IMR-90 (cell line): ENCODE results near the gene SLC35G6. TPM values are rescaled to one million over a fixed set of nuclear protein-coding genes. Genes with fewer than 3 reads are reported as not detected.

Source experiments
- ATAC-seq: fragments of 200-7000 bp; cut with Tn5 transposase; 2 replicates; pipeline ENCODE4 v1.9.1; 2020; ENCODE audit warnings: low read depth, mild to moderate bottlenecking, moderate library complexity
- BruUV-seq: library from RNA; stranded (reverse); fragments of 400-500 nt; replicated peaks from 2 replicates; lab custom pipeline; 2021; lab: Mats Ljungman, UMichigan
- CTCF ChIA-PET: fragments of 300-600 bp; formaldehyde crosslinking; extraction: SDS; loops from one replicate; lab custom pipeline; 2021; ENCODE audit warnings: antibody characterized with exemption; lab: Yijun Ruan, JAX
- POLR2A ChIA-PET: fragments of 300-600 bp; sonication (Branson Sonifier 250); formaldehyde crosslinking; loops from one replicate; lab custom pipeline; 2022; ENCODE audit warnings: antibody characterized with exemption; ENCODE audit not compliant: unreplicated experiment; lab: Charles Lee
- DNase-seq: peaks from one replicate; pipeline ENCODE4 v3.0.0; 2013
- H2AFZ ChIP-seq: replicated peaks from 2 replicates; pipeline ENCODE3; 2013; ENCODE audit warnings: low read length, mild to moderate bottlenecking; ENCODE audit not compliant: poor library complexity
- H2AK5ac ChIP-seq: 2 replicates; pipeline ENCODE4 v1.6.1; 2013; ENCODE audit warnings: low read depth, low read length, inconsistent platforms
- H2AK9ac ChIP-seq: replicated peaks from 2 replicates; pipeline ENCODE3; 2013; ENCODE audit warnings: mild to moderate bottlenecking, low read depth, low read length, moderate library complexity; ENCODE audit not compliant: poor library complexity
- H2BK120ac ChIP-seq: 2 replicates; pipeline ENCODE4 v1.6.1; 2013; ENCODE audit warnings: low read depth, low read length, inconsistent platforms
- H2BK15ac ChIP-seq: 3 replicates; pipeline ENCODE4 v1.6.1; 2013; ENCODE audit warnings: low read depth, low read length, inconsistent platforms
- H2BK20ac ChIP-seq: 2 replicates; pipeline ENCODE4 v1.6.1; 2013; ENCODE audit warnings: low read depth, mild to moderate bottlenecking, inconsistent platforms, low read length, moderate library complexity
- H2BK5ac ChIP-seq: 2 replicates; pipeline ENCODE4 v1.6.1; 2013; ENCODE audit warnings: mild to moderate bottlenecking, low read depth, low read length, inconsistent platforms; ENCODE audit not compliant: poor library complexity, severe bottlenecking
- H3K14ac ChIP-seq: replicated peaks from 2 replicates; pipeline ENCODE4 v1.6.1; 2013; ENCODE audit warnings: low read depth, low read length, inconsistent platforms
- H3K18ac ChIP-seq: 2 replicates; pipeline ENCODE4 v1.6.1; 2013; ENCODE audit warnings: low read depth, low read length, control low read depth
- H3K23ac ChIP-seq: 2 replicates; pipeline ENCODE4 v1.6.1; 2013; ENCODE audit warnings: low read depth, low read length, inconsistent platforms
- H3K27ac ChIP-seq: 2 replicates; pipeline ENCODE4 v1.5.1; 2013; ENCODE audit warnings: mild to moderate bottlenecking, control low read depth, low read length; ENCODE audit not compliant: insufficient read depth
- H3K27me3 ChIP-seq: 2 replicates; pipeline ENCODE4 v1.6.1; 2013; ENCODE audit warnings: low read length; ENCODE audit not compliant: control insufficient read depth, insufficient read depth
- H3K36me3 ChIP-seq: 2 replicates; pipeline ENCODE4 v1.6.1; 2013; ENCODE audit warnings: low read length, mixed read lengths; ENCODE audit not compliant: control insufficient read depth, insufficient read depth
- H3K4ac ChIP-seq: 2 replicates; pipeline ENCODE4 v1.6.1; 2013; ENCODE audit warnings: low read depth, low read length, inconsistent platforms
- H3K4me1 ChIP-seq: 2 replicates; pipeline ENCODE4 v1.6.1; 2013; ENCODE audit warnings: low read length, mixed read lengths; ENCODE audit not compliant: control insufficient read depth, insufficient read depth
- H3K4me2 ChIP-seq: 2 replicates; pipeline ENCODE4 v1.6.1; 2013; ENCODE audit warnings: low read depth, mild to moderate bottlenecking, control low read depth, low read length, moderate library complexity
- H3K4me3 ChIP-seq: 2 replicates; pipeline ENCODE4 v1.5.1; 2013; ENCODE audit warnings: low read depth, mild to moderate bottlenecking, control low read depth, low read length, moderate library complexity; ENCODE audit not compliant: insufficient read depth
- H3K56ac ChIP-seq: 2 replicates; pipeline ENCODE4 v1.6.1; 2013; ENCODE audit warnings: low read length, inconsistent platforms; ENCODE audit not compliant: insufficient read depth; ENCODE audit errors: extremely low read depth
- H3K79me1 ChIP-seq, 2 experiments: 2 replicates each; pipeline ENCODE4 v1.6.1; 2013; ENCODE audit warnings: low read length in 2 of 2, inconsistent platforms in 1 of 2, low read depth in 1 of 2
- H3K9ac ChIP-seq: 2 replicates; pipeline ENCODE4 v1.6.1; 2013; ENCODE audit warnings: low read depth, low read length, control low read depth
- H3K9me1 ChIP-seq: 2 replicates; pipeline ENCODE4 v1.6.1; 2013; ENCODE audit warnings: low read length, inconsistent platforms; ENCODE audit not compliant: insufficient read depth
- H3K9me3 ChIP-seq: 2 replicates; pipeline ENCODE4 v1.6.1; 2013; ENCODE audit warnings: low read length; ENCODE audit not compliant: control insufficient read depth, insufficient read depth
- H4K20me1 ChIP-seq: 2 replicates; pipeline ENCODE4 v1.6.1; 2013; ENCODE audit warnings: low read length, inconsistent platforms; ENCODE audit not compliant: insufficient read depth
- H4K5ac ChIP-seq: 2 replicates; pipeline ENCODE4 v1.6.1; 2013; ENCODE audit warnings: mild to moderate bottlenecking, low read depth, low read length, control low read depth
- H4K8ac ChIP-seq, 2 experiments: 2 replicates each; pipeline ENCODE4 v1.6.1; 2013; ENCODE audit warnings: low read depth in 2 of 2, low read length in 2 of 2, control low read depth in 1 of 2, inconsistent platforms in 1 of 2
- H4K91ac ChIP-seq: 2 replicates; pipeline ENCODE4 v1.6.1; 2013; ENCODE audit warnings: low read depth, low read length, inconsistent platforms; ENCODE audit not compliant: insufficient read depth
- MAFK ChIP-seq: IDR thresholded peaks from 2 replicates; pipeline ENCODE4 v1.6.1; 2012; ENCODE audit warnings: low read depth, low read length, improper control_type of control experiment
- NFE2L2 ChIP-seq: fragments of 150-350 bp; IDR thresholded peaks from 2 replicates; pipeline ENCODE4 v1.6.1; 2016; ENCODE audit warnings: low read depth, mild to moderate bottlenecking, low read length
- RFX5 ChIP-seq: IDR thresholded peaks from 2 replicates; pipeline ENCODE4 v1.8.0; 2012; ENCODE audit warnings: low read depth, mild to moderate bottlenecking, low read length, moderate library complexity
- WGBS, 2 experiments: methylation state at CpG; one replicate each; pipeline versions ENCODE4 v1.1.5 to v1.1.7; 2013; ENCODE audit warnings: missing lambda C conversion rate in 2 of 2; ENCODE audit not compliant: insufficient read length in 1 of 2; ENCODE audit errors: extremely low coverage in 2 of 2; 5-methylcytosine and 5-hydroxymethylcytosine counted together
- dilution Hi-C: fragments of 300-500 bp; cut with HindIII; formaldehyde crosslinking; loops from one replicate; pipeline ENCODE4 v1.14.3; 2018; ENCODE audit warnings: low sequenced_read_pairs; ENCODE audit not compliant: unreplicated experiment
- in situ Hi-C: fragments of 300-500 bp; cut with MboI; formaldehyde crosslinking; loops from 3 replicates; pipeline ENCODE4 v1.14.3; 2019; ENCODE audit warnings: low sequenced_read_pairs, inconsistent platforms, mixed read lengths
- intact Hi-C: fragments of 100-400 bp; cut with micrococcal nuclease; formaldehyde crosslinking; loops from 2 replicates; pipeline ENCODE4 v1.10.0; 2022
- polyA plus RNA-seq, 3 experiments: library from polyadenylated mRNA; depleted of rRNA; stranded (reverse); fragments of >200 nt; gene quantifications; 2 replicates each; pipeline ENCODE4 v1.2.3, GENCODE V29; 2012; ENCODE audit warnings: low replicate concordance in 1 of 3
- total RNA-seq: library from RNA; depleted of rRNA; stranded (reverse); fragments of >200 nt; gene quantifications from 2 replicates; pipeline ENCODE4 v1.2.3, GENCODE V29; 2012

Gene SLC35G6
- total and polyA plus RNA-seq, 2 of the 4 experiments (the other 2 are of a cell fraction) = not detected

DNA sequence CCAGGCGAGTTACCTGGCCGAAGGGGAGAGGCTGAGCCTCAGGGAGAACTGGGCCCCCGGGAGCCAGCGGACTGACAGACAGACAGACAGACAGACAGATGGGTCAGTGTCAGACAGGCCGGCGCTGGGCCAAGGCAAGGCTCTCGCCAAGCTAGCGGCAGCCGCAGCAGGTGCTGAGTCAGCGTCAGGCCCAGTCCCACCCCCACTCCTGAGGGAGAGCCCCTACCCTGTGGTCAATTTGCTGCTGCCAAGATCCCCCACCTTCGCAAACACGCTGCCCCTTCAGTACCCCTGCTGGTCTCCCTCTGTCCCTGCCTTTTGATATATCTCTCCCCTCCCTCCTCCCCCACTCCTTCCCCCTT, 40.4 kb upstream of the SLC35G6 start:
- Histone ChIP-seq H4K5ac (peak overlapping the region; percentile 97; the same call in 1 of the 2 replicates), H4K91ac (peak overlapping the region; percentile 74; the same call in 1 of the 2 replicates), H3K9me3 (no peaks in the 10 kb centered on the region), H3K4ac (peak overlapping the region; percentile 51; the same call in 1 of the 2 replicates), H3K9ac (peak overlapping the region; percentile 67; the same call in 1 of the 2 replicates), H3K27me3 (peaks cover 36% of the 10 kb centered on the region), H3K56ac (no peak overlapping the region), H3K4me1 (peaks cover 22% of the 10 kb centered on the region), H2AFZ (peak overlapping the region; percentile 84), H2AK5ac (peak overlapping the region; percentile 68; the same call in 1 of the 2 replicates), H2BK5ac (no peak overlapping the region), H2BK20ac (no peak overlapping the region), H3K36me3 (no peaks in the 10 kb centered on the region), H2BK120ac (no peak overlapping the region), H2AK9ac (peak overlapping the region; percentile 93), H3K4me2 (peak overlapping the region; percentile 80; the same call in 1 of the 2 replicates), H3K23ac (no peak overlapping the region), H2BK15ac (0 out of 3 replicates have a peak overlapping the region, but pooled peaks have one; percentile 23), H4K8ac (peak overlapping the region; percentile 67 to 94; a peak in 2 of 4 replicates), H3K18ac (no peak overlapping the region), H3K9me1 (0 out of 2 replicates have a peak, but pooled peaks cover 8% of the 10 kb centered on the region), H3K14ac (no peak overlapping the region), H3K4me3 (no peak overlapping the region), H3K27ac (no peak overlapping the region), H3K79me1 (peaks cover 0 to 2% of the 10 kb centered on the region in 2 experiments; a peak in 1 of 4 replicates), H4K20me1 (peaks cover 3% of the 10 kb centered on the region; the same call in 1 of the 2 replicates)
- intact Hi-C loops (no loop called here), in situ Hi-C loops (no loop called here), dilution Hi-C loops (no loop called here)
- 5% methylated on average over 3 of the region's 12 CpGs; no CpG with 5 or more reads in 1 of the 2 experiments for WGBS, 2 experiments
- no peak for ATAC-seq
- DNase-seq = no peak
- TF ChIP-seq NFE2L2 = peak; percentile 7; the same call in 1 of the 2 replicates
- TF ChIP-seq RFX5 = no peak
- peak; percentile 88 for TF ChIP-seq MAFK
- BruUV-seq = no TSS peak
- ChIA-PET CTCF (no interaction called here), POLR2A (interaction anchor here (0.6 kb wide), 3 partner anchors 28 to 934 kb away, joined by 3 to 8 read pairs (median 7); no protein-coding TSS in a partner anchor)
